CD4-positive, alpha-beta memory T cell (primary cell): ENCODE measurements around the gene CTRB1. TPM values are rescaled to one million over a fixed set of nuclear protein-coding genes. Genes with fewer than 3 reads are reported as not detected.

ENCODE experiments used
- CTCF ChIA-PET: fragments of 350-600 bp; sonication (Branson Sonifier 250); formaldehyde crosslinking; loops from one replicate; lab custom pipeline; 2021; ENCODE audit warnings: inconsistent platforms; ENCODE audit not compliant: partially characterized antibody; lab: Charles Lee
- POLR2A ChIA-PET: fragments of 350-600 bp; sonication (Branson Sonifier 250); formaldehyde crosslinking; loops from one replicate; lab custom pipeline; 2021; ENCODE audit not compliant: partially characterized antibody; lab: Charles Lee
- DNase-seq, 5 donors: peaks; one replicate each; pipeline versions ENCODE4 v3.0.0 to v3.0.0-alpha.2; 2020 to 2022; ENCODE audit warnings: mixed read lengths in 1 of 5
- H3K27ac ChIP-seq: one replicate; pipeline ENCODE4 v1.7.0; 2013; ENCODE audit warnings: low read depth, low read length
- H3K27me3 ChIP-seq: 2 replicates; pipeline ENCODE4 v1.7.0; 2013; ENCODE audit warnings: mild to moderate bottlenecking, low read length, moderate library complexity; ENCODE audit not compliant: insufficient read depth
- H3K36me3 ChIP-seq: 2 replicates; pipeline ENCODE4 v1.7.0; 2013; ENCODE audit warnings: mild to moderate bottlenecking, low read length, moderate library complexity; ENCODE audit not compliant: insufficient read depth
- H3K4me1 ChIP-seq: 2 replicates; pipeline ENCODE4 v1.7.0; 2013; ENCODE audit warnings: mild to moderate bottlenecking, low read length, moderate library complexity; ENCODE audit not compliant: insufficient read depth
- H3K4me3 ChIP-seq, 2 donors: one replicate each; pipeline ENCODE4 v1.7.0; 2013; ENCODE audit warnings: low read length in 2 of 2, mild to moderate bottlenecking in 1 of 2
- H3K9me3 ChIP-seq, 2 donors: one replicate each; pipeline ENCODE4 v1.7.0; 2013; ENCODE audit warnings: low read length in 2 of 2, control low read depth in 1 of 2; ENCODE audit not compliant: control insufficient read depth in 1 of 2
- H3K27ac Mint-ChIP-seq, 7 donors: one replicate each; pipeline ENCODE4 v1.8.0; 2020 to 2021; ENCODE audit warnings: mixed read lengths in 7 of 7, mild to moderate bottlenecking in 6 of 7, inconsistent platforms in 3 of 7, moderate library complexity in 3 of 7
- H3K27me3 Mint-ChIP-seq, 2 donors: one replicate each; pipeline ENCODE4 v1.8.0; 2020 to 2021; ENCODE audit warnings: mixed read lengths in 2 of 2
- H3K36me3 Mint-ChIP-seq, 2 donors: one replicate each; pipeline ENCODE4 v1.8.0; 2020 to 2021; ENCODE audit warnings: mixed read lengths in 2 of 2, inconsistent platforms in 1 of 2, mild to moderate bottlenecking in 1 of 2
- H3K4me1 Mint-ChIP-seq, 4 donors: one replicate each; pipeline ENCODE4 v1.8.0; 2020 to 2021; ENCODE audit warnings: mixed read lengths in 4 of 4, mild to moderate bottlenecking in 1 of 4
- H3K4me3 Mint-ChIP-seq, 8 donors: one replicate each; pipeline ENCODE4 v1.8.0; 2020 to 2021; ENCODE audit warnings: mixed read lengths in 8 of 8, mild to moderate bottlenecking in 7 of 8, moderate library complexity in 6 of 8, inconsistent platforms in 3 of 8
- H3K9me3 Mint-ChIP-seq, 8 donors: one replicate each; pipeline ENCODE4 v1.8.0; 2020 to 2021; ENCODE audit warnings: mixed read lengths in 8 of 8, mild to moderate bottlenecking in 5 of 8, inconsistent platforms in 3 of 8, moderate library complexity in 1 of 8
- intact Hi-C: fragments of 100-400 bp; cut with micrococcal nuclease; formaldehyde crosslinking; loops from one replicate; pipeline ENCODE4 v1.15.1; 2023
- polyA plus RNA-seq, 2 donors: library from polyadenylated mRNA; unstranded; fragments of 300-500 nt; fragmentation: Illumina TruSeq; gene quantifications; one replicate each; pipeline ENCODE4 v1.2.3, GENCODE V29; 2021
- total RNA-seq, 2 experiments: library from RNA; stranded (reverse); gene quantifications; one replicate each; pipeline ENCODE4 v1.2.3, GENCODE V29; 2021

Gene CTRB1
- total and polyA plus RNA-seq, 4 experiments from 2014 or later = not detected

GRCh38 chr16:75188832-75189477 is 29.8 kb upstream of the CTRB1 start:
- Histone ChIP-seq H3K9me3 (no peaks in the 10 kb centered on the region), H3K27ac (no peak overlapping the region), H3K27me3 (peaks cover 3% of the 10 kb centered on the region), H3K4me3 (no peak overlapping the region), H3K4me1 (no peaks in the 10 kb centered on the region), H3K36me3 (no peaks in the 10 kb centered on the region)
- H3K36me3 Mint-ChIP-seq = no peaks in the 10 kb centered on the region
- DNase-seq = no peak
- no peaks in the 10 kb centered on the region for H3K4me1 Mint-ChIP-seq
- H3K4me3 Mint-ChIP-seq = no peak overlapping the region
- peaks cover 3 to 4% of the 10 kb centered on the region in 2 donors for H3K27me3 Mint-ChIP-seq
- POLR2A ChIA-PET = no interaction called here
- H3K27ac Mint-ChIP-seq = peak overlapping the region in 1 of 7 donors; percentile 23
- H3K9me3 Mint-ChIP-seq = peaks cover 0 to 2% (median 0%) of the 10 kb centered on the region in 8 donors
- intact Hi-C loops = no loop called here
- CTCF ChIA-PET = interaction anchor here (3.4 kb wide), 1 partner anchor 10 kb away, joined by 17 read pairs; no protein-coding TSS in a partner anchor

- H3K4me3 Mint-ChIP-seq = no peak overlapping the region
- no peaks in the 10 kb centered on the region for H3K36me3 Mint-ChIP-seq
- peaks cover 0 to under 1% (median 0%) of the 10 kb centered on the region in 8 donors for H3K9me3 Mint-ChIP-seq
- ChIA-PET POLR2A (no interaction called here), CTCF (interaction anchor here (3.4 kb wide), 1 partner anchor 9 kb away, joined by 17 read pairs; no protein-coding TSS in a partner anchor)
- H3K4me1 Mint-ChIP-seq = no peaks in the 10 kb centered on the region
- Histone ChIP-seq H3K9me3 (no peaks in the 10 kb centered on the region), H3K4me1 (no peaks in the 10 kb centered on the region), H3K4me3 (no peak overlapping the region), H3K36me3 (no peaks in the 10 kb centered on the region), H3K27ac (no peak overlapping the region), H3K27me3 (peaks cover 3% of the 10 kb centered on the region)
- H3K27me3 Mint-ChIP-seq = peaks cover 3 to 4% of the 10 kb centered on the region in 2 donors
- no peak overlapping the region for H3K27ac Mint-ChIP-seq
- intact Hi-C loops = no loop called here
- no peak for DNase-seq
Observed at GRCh38 chr16:75189638-75190245, 29.0 kb upstream of the CTRB1 start.

GRCh38 chr16:75192606-75193264 is 26.1 kb upstream of the CTRB1 start:
- Mint-ChIP-seq H3K36me3 (no peaks in the 10 kb centered on the region), H3K4me3 (no peak overlapping the region), H3K9me3 (no peaks in the 10 kb centered on the region), H3K4me1 (no peaks in the 10 kb centered on the region), H3K27ac (no peak overlapping the region), H3K27me3 (peaks cover 5 to 9% of the 10 kb centered on the region in 2 donors)
- POLR2A ChIA-PET = no interaction called here
- Histone ChIP-seq H3K27me3 (peaks cover 3% of the 10 kb centered on the region), H3K36me3 (no peaks in the 10 kb centered on the region), H3K4me3 (no peak overlapping the region), H3K4me1 (no peaks in the 10 kb centered on the region), H3K9me3 (no peaks in the 10 kb centered on the region), H3K27ac (no peak overlapping the region)
- intact Hi-C loops = no loop called here
- DNase-seq = no peak
- CTCF ChIA-PET = no interaction called here

GRCh38 chr16:75193265-75193650 is 25.5 kb upstream of the CTRB1 start:
- Histone ChIP-seq H3K4me1 (no peaks in the 10 kb centered on the region), H3K27ac (no peak overlapping the region), H3K36me3 (no peaks in the 10 kb centered on the region), H3K4me3 (no peak overlapping the region), H3K9me3 (no peaks in the 10 kb centered on the region), H3K27me3 (peaks cover 3% of the 10 kb centered on the region)
- H3K4me1 Mint-ChIP-seq = no peaks in the 10 kb centered on the region
- ChIA-PET POLR2A (no interaction called here), CTCF (no interaction called here)
- intact Hi-C loops = no loop called here
- no peak for DNase-seq
- no peak overlapping the region for H3K27ac Mint-ChIP-seq
- no peak overlapping the region for H3K4me3 Mint-ChIP-seq
- peaks cover 11% of the 10 kb centered on the region in 2 donors for H3K27me3 Mint-ChIP-seq
- H3K36me3 Mint-ChIP-seq = no peaks in the 10 kb centered on the region
- no peaks in the 10 kb centered on the region for H3K9me3 Mint-ChIP-seq

GRCh38 chr16:75193730-75194444 is 24.9 kb upstream of the CTRB1 start:
- no peak overlapping the region for H3K27ac Mint-ChIP-seq
- CTCF ChIA-PET = interaction anchor here (2.3 kb wide), 1 partner anchor 40 kb away, joined by 9 read pairs; no protein-coding TSS in a partner anchor
- peaks cover 12 to 13% of the 10 kb centered on the region in 2 donors for H3K27me3 Mint-ChIP-seq

GRCh38 chr16:75195811-75196790 is 22.7 kb upstream of the CTRB1 start:
- H3K27me3 ChIP-seq = no peaks in the 10 kb centered on the region
- no peaks in the 10 kb centered on the region for H3K36me3 ChIP-seq
- H3K4me1 Mint-ChIP-seq = peaks cover 5 to 13% (median 7%) of the 10 kb centered on the region in 4 donors
- ChIA-PET POLR2A (no interaction called here), CTCF (interaction anchor here (1.0 to 7.9 kb wide), 10 partner anchors 24 to 1975 kb away, joined by 3 to 156 read pairs (median 7); no protein-coding TSS in a partner anchor)
- H3K36me3 Mint-ChIP-seq = no peaks in the 10 kb centered on the region
- no peaks in the 10 kb centered on the region for H3K9me3 ChIP-seq
- no peak overlapping the region for H3K4me3 ChIP-seq
- H3K27ac Mint-ChIP-seq = peak overlapping the region in 1 of 7 donors; percentile 47
- no peak for DNase-seq
- peaks cover 2% of the 10 kb centered on the region for H3K4me1 ChIP-seq
- intact Hi-C loops = no loop called here
- peaks cover 10 to 16% of the 10 kb centered on the region in 2 donors for H3K27me3 Mint-ChIP-seq
- H3K27ac ChIP-seq = no peak overlapping the region
- no peaks in the 10 kb centered on the region for H3K9me3 Mint-ChIP-seq
- H3K4me3 Mint-ChIP-seq = no peak overlapping the region

More at GRCh38 chr16:75193730-75194444, 24.9 kb upstream of the CTRB1 start:
- Mint-ChIP-seq H3K4me1 (no peaks in the 10 kb centered on the region), H3K4me3 (no peak overlapping the region), H3K9me3 (no peaks in the 10 kb centered on the region), H3K36me3 (no peaks in the 10 kb centered on the region)
- Histone ChIP-seq H3K4me1 (no peaks in the 10 kb centered on the region), H3K27ac (no peak overlapping the region), H3K9me3 (no peaks in the 10 kb centered on the region), H3K4me3 (no peak overlapping the region), H3K36me3 (no peaks in the 10 kb centered on the region), H3K27me3 (peaks cover 3% of the 10 kb centered on the region)
- DNase-seq = no peak
- intact Hi-C loops = no loop called here
- POLR2A ChIA-PET = no interaction called here
